ENCODE data around the gene IL23A. TPM values are rescaled to one million over a fixed set of nuclear protein-coding genes. Genes with fewer than 3 reads are reported as not detected.

The IL23A gene
- polyA plus RNA-seq, 1 of the 3 experiments (the other 2 are of a cell fraction), result 0.46 TPM

DNA sequence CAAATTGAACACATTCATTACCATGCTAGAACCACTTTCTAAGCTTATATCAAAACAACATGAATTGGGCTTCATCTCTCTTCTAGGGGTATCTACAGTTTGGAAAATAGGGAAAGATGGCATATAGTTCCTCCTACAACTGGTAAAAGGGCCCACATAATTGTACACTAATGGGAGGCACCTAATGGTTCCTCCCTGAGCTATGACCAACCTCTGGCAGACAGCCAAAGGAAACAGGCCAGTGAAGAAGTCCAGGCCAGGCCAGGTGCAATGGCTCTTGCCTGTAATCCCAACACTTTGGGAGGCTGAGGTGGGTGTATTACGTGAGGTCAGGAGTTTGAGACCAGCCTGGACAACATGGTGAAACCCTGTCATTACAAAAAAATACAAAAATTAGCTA is 47.2 kb downstream of the IL23A start:
- POLR2A ChIA-PET, result no interaction called here
- Histone ChIP-seq H4K20me1 (ENCODE audit: insufficient read depth) (no peaks in the 10 kb centered on the region), H3K79me2 (ENCODE audit: insufficient read depth) (no peaks in the 10 kb centered on the region), H2AFZ (ENCODE audit: low read depth) (no peak overlapping the region), H3K4me1 (ENCODE audit: control insufficient read depth in 1 of 2, insufficient read depth in 2 of 2, low read depth in 1 of 2, low read length in 1 of 2) (no peaks in the 10 kb centered on the region), H3K36me3 (replicated peaks in 1 of 2; ENCODE audit: control insufficient read depth in 1 of 2, insufficient read depth in 2 of 2, low read length in 1 of 2) (no peaks in the 10 kb centered on the region), H3K9me3 (no peaks in the 10 kb centered on the region), H3K4me2 (no peak overlapping the region), H3K27ac (ENCODE audit: low read depth in 2 of 2, low read length in 1 of 2) (no peak overlapping the region), H3K27me3 (ENCODE audit: insufficient read depth) (no peaks in the 10 kb centered on the region; the same call in 1 of the 2 replicates), H3K9ac (no peak overlapping the region), H3K9me2 (no peaks in the 10 kb centered on the region), H3K4me3 (ENCODE audit: low read depth in 2 of 2, low read length in 1 of 2) (no peak overlapping the region), H3F3A (replicated peaks; ENCODE audit: insufficient read depth) (no peaks in the 10 kb centered on the region)
- TF ChIP-seq SIN3A (IDR thresholded peaks at IDR 0.05; ENCODE audit: borderline replicate concordance, low read depth, low read length), result no peak
- CTCF ChIA-PET, result interaction anchor here (0.9 to 1.6 kb wide), 2 partner anchors 8 to 79 kb away, joined by 4 to 5 read pairs; no protein-coding TSS in a partner anchor
- DNase-seq, result no peak
- WGBS (ENCODE audit: low lambda C conversion rate), result 93% methylated on average over 1 of the region's 1 CpG

GRCh38 chr12:56387152-56387736 is 48.6 kb downstream of the IL23A start:
- no peak for DNase-seq
- no peaks in the 10 kb centered on the region for H3K79me2 ChIP-seq (ENCODE audit: insufficient read depth)
- H3K9me2 ChIP-seq, result no peaks in the 10 kb centered on the region
- WGBS (ENCODE audit: low lambda C conversion rate), result 55% methylated on average over 7 of the region's 7 CpGs
- H3K4me1 ChIP-seq (ENCODE audit: control insufficient read depth in 1 of 2, insufficient read depth in 2 of 2, low read depth in 1 of 2, low read length in 1 of 2), result no peaks in the 10 kb centered on the region
- TF ChIP-seq SMC3 (IDR thresholded peaks at IDR 0.05; ENCODE audit: low read depth, low read length), result no peak
- TF ChIP-seq PBX3 (IDR thresholded peaks at IDR 0.05), result no peak
- no peak overlapping the region for H3K4me3 ChIP-seq (ENCODE audit: low read depth in 2 of 2, low read length in 1 of 2)
- no peaks in the 10 kb centered on the region for H3F3A ChIP-seq (replicated peaks; ENCODE audit: insufficient read depth)
- no peaks in the 10 kb centered on the region for H3K36me3 ChIP-seq (replicated peaks in 1 of 2; ENCODE audit: control insufficient read depth in 1 of 2, insufficient read depth in 2 of 2, low read length in 1 of 2)
- no peak overlapping the region for H3K9ac ChIP-seq
- POLR2A ChIA-PET, result no interaction called here
- H3K9me3 ChIP-seq, result no peaks in the 10 kb centered on the region
- H3K27ac ChIP-seq (ENCODE audit: low read depth in 2 of 2, low read length in 1 of 2), result no peak overlapping the region
- no peaks in the 10 kb centered on the region for H3K27me3 ChIP-seq (ENCODE audit: insufficient read depth)
- no peaks in the 10 kb centered on the region for H4K20me1 ChIP-seq (ENCODE audit: insufficient read depth)
- CTCF ChIA-PET, result interaction anchor here (1.6 kb wide), 1 partner anchor 77 kb away, joined by 5 read pairs; no protein-coding TSS in a partner anchor
- no peak overlapping the region for H2AFZ ChIP-seq (ENCODE audit: low read depth)
- no peak overlapping the region for H3K4me2 ChIP-seq

DNA sequence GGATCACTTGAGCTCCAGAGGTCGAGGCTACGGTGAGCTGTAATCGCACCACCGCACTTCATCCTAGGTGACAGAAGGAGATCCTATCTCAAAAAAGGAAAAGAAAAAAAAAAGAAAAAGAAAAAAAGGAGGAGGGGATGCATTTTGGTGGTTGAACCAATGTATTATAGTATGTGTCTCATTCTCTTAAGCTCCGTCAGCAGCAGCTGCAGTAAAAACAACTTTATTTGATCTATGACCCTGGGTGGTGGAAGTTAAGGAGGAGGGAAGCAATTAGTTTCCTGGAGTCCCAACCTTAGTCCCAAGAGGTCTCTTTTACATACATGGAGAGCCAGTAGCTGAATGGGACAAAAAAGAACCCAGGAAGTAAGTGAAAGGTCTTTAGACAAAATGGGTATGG is 50.7 kb downstream of the IL23A start:
- no peaks in the 10 kb centered on the region for H3K27me3 ChIP-seq (ENCODE audit: insufficient read depth)
- TF ChIP-seq YY1 (IDR thresholded peaks at IDR 0.05; ENCODE audit: low read depth), result no peak
- TF ChIP-seq MXI1 (IDR thresholded peaks at IDR 0.05; ENCODE audit: low read depth, low read length), result no peak
- TF ChIP-seq, protein P1, sequence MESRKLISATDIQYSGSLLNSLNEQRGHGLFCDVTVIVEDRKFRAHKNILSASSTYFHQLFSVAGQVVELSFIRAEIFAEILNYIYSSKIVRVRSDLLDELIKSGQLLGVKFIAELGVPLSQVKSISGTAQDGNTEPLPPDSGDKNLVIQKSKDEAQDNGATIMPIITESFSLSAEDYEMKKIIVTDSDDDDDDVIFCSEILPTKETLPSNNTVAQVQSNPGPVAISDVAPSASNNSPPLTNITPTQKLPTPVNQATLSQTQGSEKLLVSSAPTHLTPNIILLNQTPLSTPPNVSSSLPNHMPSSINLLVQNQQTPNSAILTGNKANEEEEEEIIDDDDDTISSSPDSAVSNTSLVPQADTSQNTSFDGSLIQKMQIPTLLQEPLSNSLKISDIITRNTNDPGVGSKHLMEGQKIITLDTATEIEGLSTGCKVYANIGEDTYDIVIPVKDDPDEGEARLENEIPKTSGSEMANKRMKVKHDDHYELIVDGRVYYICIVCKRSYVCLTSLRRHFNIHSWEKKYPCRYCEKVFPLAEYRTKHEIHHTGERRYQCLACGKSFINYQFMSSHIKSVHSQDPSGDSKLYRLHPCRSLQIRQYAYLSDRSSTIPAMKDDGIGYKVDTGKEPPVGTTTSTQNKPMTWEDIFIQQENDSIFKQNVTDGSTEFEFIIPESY (IDR thresholded peaks at IDR 0.05; ENCODE audit: borderline replicate concordance, low read depth), result no peak
- no peak for TF ChIP-seq GATA2 (CRISPR knock-in tag; IDR thresholded peaks at IDR 0.05)
- no peak for TF ChIP-seq FOXJ3 (CRISPR knock-in tag; IDR thresholded peaks at IDR 0.05)
- TF ChIP-seq CTCF (IDR thresholded peaks at IDR 0.05), result no peak
- no peak for TF ChIP-seq POLR2AphosphoS5 (IDR thresholded peaks at IDR 0.05; ENCODE audit: low read depth, low read length)
- TF ChIP-seq SMC3 (IDR thresholded peaks at IDR 0.05; ENCODE audit: low read depth, low read length), result no peak
- no peak for TF ChIP-seq IRF3 (IDR thresholded peaks at IDR 0.05; ENCODE audit: low read depth, low read length)
- no peak for TF ChIP-seq TCF12 (IDR thresholded peaks at IDR 0.05)
- TF ChIP-seq SIN3A (IDR thresholded peaks at IDR 0.05; ENCODE audit: borderline replicate concordance, low read depth, low read length), result no peak
- no peak for TF ChIP-seq EP300 (IDR thresholded peaks at IDR 0.05; ENCODE audit: borderline replicate concordance in 1 of 2, low read depth in 1 of 2, low read length in 1 of 2)
- TF ChIP-seq FOSL2 (IDR thresholded peaks at IDR 0.05; ENCODE audit: borderline replicate concordance, low read depth), result no peak
- no peak for TF ChIP-seq CHD2 (IDR thresholded peaks at IDR 0.05; ENCODE audit: low read length, partially characterized antibody)
- no peak for TF ChIP-seq RAD21 (IDR thresholded peaks at IDR 0.05; ENCODE audit: low read length)

More for the DNA sequence above, 50.7 kb downstream of the IL23A start:
- WGBS (ENCODE audit: low lambda C conversion rate), result 54% methylated on average over 5 of the region's 5 CpGs
- H3K4me3 ChIP-seq (ENCODE audit: low read depth in 2 of 2, low read length in 1 of 2), result no peak overlapping the region
- CTCF ChIA-PET, result no interaction called here
- no peaks in the 10 kb centered on the region for H3K9me2 ChIP-seq
- no peaks in the 10 kb centered on the region for H3K4me1 ChIP-seq (ENCODE audit: control insufficient read depth in 1 of 2, insufficient read depth in 2 of 2, low read depth in 1 of 2, low read length in 1 of 2)
- no peak overlapping the region for H3K9ac ChIP-seq
- no peaks in the 10 kb centered on the region for H3K9me3 ChIP-seq
- H3K79me2 ChIP-seq (ENCODE audit: insufficient read depth), result no peaks in the 10 kb centered on the region
- no peak for DNase-seq
- no peaks in the 10 kb centered on the region for H3F3A ChIP-seq (replicated peaks; ENCODE audit: insufficient read depth)
- no peak overlapping the region for H3K4me2 ChIP-seq
- no peak overlapping the region for H2AFZ ChIP-seq (ENCODE audit: low read depth)
- H4K20me1 ChIP-seq (ENCODE audit: insufficient read depth), result no peaks in the 10 kb centered on the region
- H3K36me3 ChIP-seq (replicated peaks in 1 of 2; ENCODE audit: control insufficient read depth in 1 of 2, insufficient read depth in 2 of 2, low read length in 1 of 2), result no peaks in the 10 kb centered on the region
- no peak overlapping the region for H3K27ac ChIP-seq (ENCODE audit: low read depth in 2 of 2, low read length in 1 of 2)
- POLR2A ChIA-PET, result no interaction called here

Measured in SK-N-SH (cell line).